ENCODE data around the gene TMEM178B.
"Not testable (repeated sequence)": the region's sequence is repeated elsewhere in the genome, so short reads cannot be mapped to it uniquely, and the experiment has no call there.

TMEM178B gene

DNA sequence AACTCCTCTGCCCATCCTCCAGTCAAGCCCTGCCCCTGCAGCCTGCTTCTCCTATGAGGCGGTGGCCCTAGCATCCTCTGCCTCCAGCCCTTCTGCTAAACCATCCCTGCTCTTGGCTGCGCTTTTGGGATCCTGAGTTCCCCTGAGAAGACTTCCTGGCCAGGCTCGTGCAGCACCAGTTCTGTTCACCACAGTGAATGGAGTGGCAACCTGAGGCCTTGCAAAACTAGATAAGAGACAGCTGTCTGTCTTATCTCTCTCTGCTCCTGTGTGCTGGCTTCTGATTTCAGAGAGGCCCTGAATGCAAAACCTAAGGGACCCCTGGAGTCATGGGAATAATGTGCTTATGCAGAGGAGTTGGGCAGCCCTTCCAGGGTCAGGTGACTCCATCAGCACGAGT is 119.2 kb downstream of the TMEM178B start:
- no peak overlapping the region for H3K4me3 ChIP-seq (ENCODE audit: low read depth in 1 of 2, low read length in 1 of 2)
- H3K4me1 ChIP-seq (ENCODE audit: control insufficient read depth in 1 of 2, insufficient read depth in 1 of 2, low read depth in 1 of 2, low read length in 1 of 2): no peaks in the 10 kb centered on the region
- no peaks in the 10 kb centered on the region for H3K9me3 ChIP-seq
- TF ChIP-seq, protein P1, sequence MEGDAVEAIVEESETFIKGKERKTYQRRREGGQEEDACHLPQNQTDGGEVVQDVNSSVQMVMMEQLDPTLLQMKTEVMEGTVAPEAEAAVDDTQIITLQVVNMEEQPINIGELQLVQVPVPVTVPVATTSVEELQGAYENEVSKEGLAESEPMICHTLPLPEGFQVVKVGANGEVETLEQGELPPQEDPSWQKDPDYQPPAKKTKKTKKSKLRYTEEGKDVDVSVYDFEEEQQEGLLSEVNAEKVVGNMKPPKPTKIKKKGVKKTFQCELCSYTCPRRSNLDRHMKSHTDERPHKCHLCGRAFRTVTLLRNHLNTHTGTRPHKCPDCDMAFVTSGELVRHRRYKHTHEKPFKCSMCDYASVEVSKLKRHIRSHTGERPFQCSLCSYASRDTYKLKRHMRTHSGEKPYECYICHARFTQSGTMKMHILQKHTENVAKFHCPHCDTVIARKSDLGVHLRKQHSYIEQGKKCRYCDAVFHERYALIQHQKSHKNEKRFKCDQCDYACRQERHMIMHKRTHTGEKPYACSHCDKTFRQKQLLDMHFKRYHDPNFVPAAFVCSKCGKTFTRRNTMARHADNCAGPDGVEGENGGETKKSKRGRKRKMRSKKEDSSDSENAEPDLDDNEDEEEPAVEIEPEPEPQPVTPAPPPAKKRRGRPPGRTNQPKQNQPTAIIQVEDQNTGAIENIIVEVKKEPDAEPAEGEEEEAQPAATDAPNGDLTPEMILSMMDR (IDR thresholded peaks at IDR 0.05): no peak
- no peaks in the 10 kb centered on the region for H3K36me3 ChIP-seq
- H3K27ac ChIP-seq: no peak overlapping the region
- no peaks in the 10 kb centered on the region for H3K27me3 ChIP-seq

DNA sequence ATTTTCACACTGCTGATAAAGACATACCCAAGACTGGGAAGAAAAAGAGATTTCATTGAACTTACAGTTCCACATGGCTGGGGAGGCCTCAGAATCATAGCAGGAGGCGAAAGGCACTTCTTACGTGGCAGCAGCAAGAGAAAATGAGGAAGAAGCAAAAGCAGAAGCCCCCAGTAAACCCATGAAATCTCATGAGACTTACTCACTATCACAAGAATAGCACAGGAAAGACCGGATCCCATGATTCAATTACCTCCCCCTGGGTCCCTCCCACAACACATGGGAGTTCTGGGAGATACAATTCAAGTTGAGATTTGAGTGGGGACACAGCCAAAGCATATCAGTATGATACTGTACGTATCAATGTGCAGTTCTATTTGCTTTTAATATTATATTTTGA is 121.9 kb downstream of the TMEM178B start:
- H3K27ac ChIP-seq; H3K36me3 ChIP-seq; H3K4me1 ChIP-seq (ENCODE audit: control insufficient read depth in 1 of 2, insufficient read depth in 1 of 2, low read depth in 1 of 2, low read length in 1 of 2): not testable (repeated sequence)

DNA sequence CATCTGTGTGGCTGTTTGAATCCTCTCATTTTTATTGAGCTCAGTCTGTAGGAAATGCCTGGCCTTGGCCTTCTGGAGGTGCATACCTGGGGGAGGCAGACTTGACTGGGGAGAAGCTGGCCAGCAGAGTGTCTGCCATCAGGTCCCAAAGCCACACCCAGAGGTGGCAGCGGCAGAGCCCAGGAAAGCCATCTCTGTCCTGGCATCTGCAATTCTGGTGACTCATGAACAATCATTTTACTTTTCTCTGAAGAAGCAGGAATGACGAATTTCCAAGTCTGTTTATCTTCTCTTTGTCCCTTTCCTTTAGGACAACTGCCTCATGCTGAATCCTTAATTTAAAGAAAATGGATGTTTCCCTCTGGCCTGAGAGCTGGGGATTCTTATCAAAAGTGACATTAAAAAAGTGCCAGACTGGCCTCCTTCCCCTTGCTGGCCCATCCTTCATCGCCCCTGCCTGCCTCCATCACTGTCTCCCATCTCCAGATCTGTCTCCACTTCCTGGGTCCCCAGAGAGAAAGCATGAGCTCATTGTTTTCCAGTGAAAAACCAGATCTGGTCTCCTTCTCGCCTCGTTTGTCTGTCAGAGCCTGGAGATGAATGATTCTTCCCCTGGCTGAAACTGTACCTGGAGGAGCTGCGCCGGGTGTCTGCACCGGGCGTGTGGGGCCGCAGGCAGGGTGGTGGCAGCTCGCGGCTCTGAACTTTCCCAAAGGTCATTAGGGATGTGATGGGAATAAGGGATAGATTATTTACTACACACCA is 124.5 kb downstream of the TMEM178B start:
- Histone ChIP-seq H3K36me3 (no peaks in the 10 kb centered on the region), H3K27me3 (peaks cover 3% of the 10 kb centered on the region), H3K4me1 (ENCODE audit: control insufficient read depth in 1 of 2, insufficient read depth in 1 of 2, low read depth in 1 of 2, low read length in 1 of 2) (no peaks in the 10 kb centered on the region), H3K27ac (no peak overlapping the region), H3K4me3 (ENCODE audit: low read depth in 1 of 2, low read length in 1 of 2) (no peak overlapping the region), H3K9me3 (no peaks in the 10 kb centered on the region)
- TF ChIP-seq, protein P1 (IDR thresholded peaks at IDR 0.05): no peak

More for the DNA sequence above, 121.9 kb downstream of the TMEM178B start:
- H3K4me3 ChIP-seq (ENCODE audit: low read depth in 1 of 2, low read length in 1 of 2); H3K9me3 ChIP-seq; H3K27me3 ChIP-seq: not testable (repeated sequence)

DNA sequence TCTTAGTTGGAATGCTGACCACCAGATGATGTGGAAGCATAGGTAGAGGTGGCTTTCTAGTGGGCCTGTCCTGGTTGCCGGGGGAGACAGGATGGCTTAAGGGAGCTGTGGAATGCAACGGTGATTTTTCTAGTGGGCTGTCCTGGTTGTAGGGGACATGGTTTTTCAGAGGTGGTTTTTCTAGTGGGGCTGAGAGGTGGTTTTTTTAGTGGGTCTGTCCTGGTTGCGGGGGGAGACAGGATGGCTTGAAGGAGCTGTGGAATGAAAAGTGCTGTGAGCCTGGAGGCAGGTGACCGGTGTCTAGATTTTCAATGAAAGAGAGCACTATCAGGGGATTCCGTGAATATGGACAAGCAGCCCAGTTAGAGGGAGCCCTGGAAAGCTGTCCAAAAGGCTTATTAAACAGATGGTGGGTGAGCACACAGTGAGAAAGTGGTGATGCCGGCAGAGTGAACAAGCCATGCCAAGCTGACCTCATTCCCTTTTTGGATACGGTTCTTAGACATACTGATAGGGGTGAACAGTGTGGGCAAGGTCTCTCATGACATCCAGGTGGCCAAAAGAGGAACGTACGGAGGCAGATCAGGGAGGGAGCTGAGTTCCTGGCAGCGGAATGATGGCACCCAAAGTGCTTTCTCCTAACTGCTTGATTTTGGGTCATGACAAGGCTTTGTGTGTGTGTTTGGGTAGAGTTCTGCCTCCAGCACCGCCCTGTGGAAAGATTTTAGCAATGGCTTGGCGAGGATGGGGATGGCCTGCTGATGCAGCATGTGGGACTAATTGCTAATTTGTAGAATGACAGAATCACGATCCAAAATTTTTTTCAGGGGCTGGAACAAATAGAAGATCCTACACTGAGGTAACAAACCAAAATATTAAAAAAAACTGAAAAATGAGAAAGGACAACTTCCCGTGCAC is 126.6 kb downstream of the TMEM178B start:
- no peaks in the 10 kb centered on the region for H3K36me3 ChIP-seq
- TF ChIP-seq, protein P1 (IDR thresholded peaks at IDR 0.05): no peak
- H3K4me3 ChIP-seq (ENCODE audit: low read depth in 1 of 2, low read length in 1 of 2): no peak overlapping the region
- peaks cover 6% of the 10 kb centered on the region for H3K27me3 ChIP-seq
- no peaks in the 10 kb centered on the region for H3K9me3 ChIP-seq
- H3K27ac ChIP-seq: no peak overlapping the region
- H3K4me1 ChIP-seq (ENCODE audit: control insufficient read depth in 1 of 2, insufficient read depth in 1 of 2, low read depth in 1 of 2, low read length in 1 of 2): no peaks in the 10 kb centered on the region

DNA sequence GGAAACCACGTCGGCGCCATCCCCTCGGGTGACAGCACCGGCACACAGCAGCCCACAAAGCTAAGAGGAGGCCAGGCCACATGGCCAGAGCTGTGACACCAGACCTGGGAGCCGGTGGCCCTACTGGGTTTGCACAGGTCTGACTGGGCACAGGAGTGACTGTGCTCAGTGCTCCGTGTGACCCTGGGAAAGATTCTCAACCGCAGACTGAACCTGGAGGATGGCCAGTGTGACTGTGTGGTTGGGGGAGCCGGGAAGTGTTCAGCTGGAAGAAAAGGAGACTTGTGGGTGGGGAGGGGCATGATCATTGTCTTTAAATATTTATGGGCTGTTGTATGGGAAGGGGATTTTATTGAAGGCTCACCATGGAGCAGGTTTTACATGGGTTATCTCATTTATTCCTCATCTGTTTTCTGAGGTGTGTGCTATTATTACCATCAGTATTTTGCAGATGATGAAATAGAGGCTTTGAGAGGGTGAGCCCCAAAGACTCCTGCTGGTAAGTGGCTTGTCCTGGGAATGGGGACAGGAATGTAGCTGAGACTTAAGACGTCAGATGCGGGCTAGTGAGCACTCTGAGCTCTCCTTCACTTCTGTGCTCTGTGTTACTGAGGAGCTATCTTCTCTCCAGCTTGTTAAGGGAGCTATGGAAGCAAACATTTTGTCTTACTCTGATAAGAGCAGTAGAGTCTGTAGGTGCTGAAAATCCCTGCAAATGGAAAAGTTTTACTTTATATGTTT is 127.5 kb downstream of the TMEM178B start:
- Histone ChIP-seq H3K9me3 (no peaks in the 10 kb centered on the region), H3K36me3 (no peaks in the 10 kb centered on the region), H3K4me1 (ENCODE audit: control insufficient read depth in 1 of 2, insufficient read depth in 1 of 2, low read depth in 1 of 2, low read length in 1 of 2) (no peaks in the 10 kb centered on the region), H3K4me3 (ENCODE audit: low read depth in 1 of 2, low read length in 1 of 2) (no peak overlapping the region), H3K27ac (no peak overlapping the region), H3K27me3 (peaks cover 6% of the 10 kb centered on the region)
- TF ChIP-seq, protein P1 (IDR thresholded peaks at IDR 0.05): no peak

Measured in neutrophil (primary cell).